ENCODE results near the gene HBEGF.
"Not testable (repeated sequence)": the region's sequence is repeated elsewhere in the genome, so short reads cannot be mapped to it uniquely, and the experiment has no call there.

- TF ChIP-seq POLR2A (IDR thresholded peaks at IDR 0.05; ENCODE audit: extremely low read depth, insufficient read length); CTCF (IDR thresholded peaks at IDR 0.05; ENCODE audit: low read depth, low read length); MAX (IDR thresholded peaks at IDR 0.05; ENCODE audit: low read depth, low read length): not testable (repeated sequence)
These were observed 2.6 kb downstream of the HBEGF start for GRCh38 chr5:140343849-140344248.
